Measurements from ENCODE around the gene ACYP2. TPM values are rescaled to one million over a fixed set of nuclear protein-coding genes. Genes with fewer than 3 reads are reported as not detected.
"Not testable (repeated sequence)": the region's sequence is repeated elsewhere in the genome, so short reads cannot be mapped to it uniquely, and the experiment has no call there.

ACYP2 gene
- total RNA-seq, 3 donors from 2014 or later: 19.3 to 39.2 (median 27.8) TPM

GRCh38 chr2:54088719-54089118, 26.7 kb upstream of the ACYP2 start:
- DNase-seq (ENCODE audit: low spot score in 2 of 2): no peak
- Histone ChIP-seq H3K4me1 (no peaks in the 10 kb centered on the region), H3K27ac (no peak overlapping the region), H3K27me3 (no peaks in the 10 kb centered on the region), H3K36me3 (no peaks in the 10 kb centered on the region), H3K9me3 (no peaks in the 10 kb centered on the region), H3K4me3 (no peak overlapping the region)
- TF ChIP-seq POLR2AphosphoS5 (IDR thresholded peaks at IDR 0.05) (no peak), POLR2A (IDR thresholded peaks at IDR 0.05) (no peak)
- TF ChIP-seq, protein P1, sequence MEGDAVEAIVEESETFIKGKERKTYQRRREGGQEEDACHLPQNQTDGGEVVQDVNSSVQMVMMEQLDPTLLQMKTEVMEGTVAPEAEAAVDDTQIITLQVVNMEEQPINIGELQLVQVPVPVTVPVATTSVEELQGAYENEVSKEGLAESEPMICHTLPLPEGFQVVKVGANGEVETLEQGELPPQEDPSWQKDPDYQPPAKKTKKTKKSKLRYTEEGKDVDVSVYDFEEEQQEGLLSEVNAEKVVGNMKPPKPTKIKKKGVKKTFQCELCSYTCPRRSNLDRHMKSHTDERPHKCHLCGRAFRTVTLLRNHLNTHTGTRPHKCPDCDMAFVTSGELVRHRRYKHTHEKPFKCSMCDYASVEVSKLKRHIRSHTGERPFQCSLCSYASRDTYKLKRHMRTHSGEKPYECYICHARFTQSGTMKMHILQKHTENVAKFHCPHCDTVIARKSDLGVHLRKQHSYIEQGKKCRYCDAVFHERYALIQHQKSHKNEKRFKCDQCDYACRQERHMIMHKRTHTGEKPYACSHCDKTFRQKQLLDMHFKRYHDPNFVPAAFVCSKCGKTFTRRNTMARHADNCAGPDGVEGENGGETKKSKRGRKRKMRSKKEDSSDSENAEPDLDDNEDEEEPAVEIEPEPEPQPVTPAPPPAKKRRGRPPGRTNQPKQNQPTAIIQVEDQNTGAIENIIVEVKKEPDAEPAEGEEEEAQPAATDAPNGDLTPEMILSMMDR (IDR thresholded peaks at IDR 0.05): no peak
- intact Hi-C loops (cut with DNase I; ENCODE audit: low total_unique reads): no loop called here

DNA sequence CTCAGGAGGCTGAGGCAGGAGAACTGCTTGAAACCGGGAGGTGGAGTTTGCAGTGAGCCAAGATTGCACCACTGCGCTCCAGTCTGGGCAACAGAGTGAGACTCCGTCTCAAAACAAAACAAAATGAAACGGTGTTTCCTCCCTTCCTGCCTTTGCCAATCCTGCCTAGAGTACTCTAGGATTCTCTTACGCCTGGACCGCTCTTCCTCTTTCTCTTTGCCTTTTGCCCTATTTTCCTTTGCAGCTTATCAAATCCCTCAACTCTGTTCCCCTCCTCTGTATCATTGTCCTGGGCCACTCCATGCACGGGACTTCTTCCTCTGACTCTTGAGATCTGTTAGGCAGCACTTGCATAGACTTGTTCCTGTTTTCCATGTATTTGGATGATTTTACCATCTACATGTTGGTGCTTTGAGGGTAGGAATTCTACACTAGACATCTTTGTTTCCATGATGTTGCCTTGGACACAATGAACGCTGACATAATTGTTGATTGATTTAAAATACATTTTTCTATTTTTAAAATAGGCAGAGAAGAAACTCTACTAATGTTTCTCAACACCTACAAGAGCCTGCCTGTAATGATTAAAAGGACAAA, 24.8 kb upstream of the ACYP2 start:
- Histone ChIP-seq H3K4me1 (no peaks in the 10 kb centered on the region), H3K27me3 (no peaks in the 10 kb centered on the region), H3K36me3 (no peaks in the 10 kb centered on the region), H3K4me3 (no peak overlapping the region), H3K27ac (no peak overlapping the region), H3K9me3 (no peaks in the 10 kb centered on the region)
- TF ChIP-seq, protein P1 (IDR thresholded peaks at IDR 0.05): no peak
- TF ChIP-seq POLR2A (IDR thresholded peaks at IDR 0.05) (no peak), POLR2AphosphoS5 (IDR thresholded peaks at IDR 0.05) (no peak)
- no peak for DNase-seq (ENCODE audit: low spot score in 2 of 2)
- intact Hi-C loops (cut with DNase I; ENCODE audit: low total_unique reads): no loop called here

DNA sequence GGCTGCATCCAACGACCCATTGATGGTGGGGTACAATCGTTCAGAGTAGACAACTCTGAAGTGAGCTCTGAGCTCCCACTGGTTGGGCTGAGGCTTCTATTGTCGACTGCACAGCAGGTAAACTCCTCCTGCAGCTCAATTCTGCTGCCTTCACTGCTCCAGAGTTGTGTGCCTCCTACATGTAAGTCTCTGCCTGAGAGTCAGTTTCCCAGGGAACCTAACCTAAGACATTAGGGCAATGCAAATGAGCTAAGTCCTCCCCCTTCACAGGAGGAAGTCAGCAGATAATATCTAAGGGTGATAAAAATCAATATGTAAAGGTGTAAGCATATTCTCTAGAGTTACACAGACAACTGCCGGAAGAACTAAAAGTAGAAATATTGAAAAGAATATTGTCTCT, 22.5 kb upstream of the ACYP2 start:
- Histone ChIP-seq H3K27me3 (no peaks in the 10 kb centered on the region), H3K9me3 (no peaks in the 10 kb centered on the region), H3K4me3 (no peak overlapping the region), H3K36me3 (no peaks in the 10 kb centered on the region), H3K27ac (no peak overlapping the region), H3K4me1 (no peaks in the 10 kb centered on the region)
- no peak for TF ChIP-seq POLR2AphosphoS5 (IDR thresholded peaks at IDR 0.05)
- TF ChIP-seq POLR2A (IDR thresholded peaks at IDR 0.05): no peak
- TF ChIP-seq, protein P1 (IDR thresholded peaks at IDR 0.05): no peak
- intact Hi-C loops (cut with DNase I; ENCODE audit: low total_unique reads): no loop called here
- no peak for DNase-seq (ENCODE audit: low spot score in 2 of 2)

- intact Hi-C loops (cut with DNase I; ENCODE audit: low total_unique reads); H3K27ac ChIP-seq; H3K27me3 ChIP-seq; H3K4me1 ChIP-seq; H3K9me3 ChIP-seq; H3K36me3 ChIP-seq; H3K4me3 ChIP-seq; DNase-seq (ENCODE audit: low spot score in 2 of 2): not testable (repeated sequence)
Observed at GRCh38 chr2:54095406-54095805, 20.0 kb upstream of the ACYP2 start.

DNA sequence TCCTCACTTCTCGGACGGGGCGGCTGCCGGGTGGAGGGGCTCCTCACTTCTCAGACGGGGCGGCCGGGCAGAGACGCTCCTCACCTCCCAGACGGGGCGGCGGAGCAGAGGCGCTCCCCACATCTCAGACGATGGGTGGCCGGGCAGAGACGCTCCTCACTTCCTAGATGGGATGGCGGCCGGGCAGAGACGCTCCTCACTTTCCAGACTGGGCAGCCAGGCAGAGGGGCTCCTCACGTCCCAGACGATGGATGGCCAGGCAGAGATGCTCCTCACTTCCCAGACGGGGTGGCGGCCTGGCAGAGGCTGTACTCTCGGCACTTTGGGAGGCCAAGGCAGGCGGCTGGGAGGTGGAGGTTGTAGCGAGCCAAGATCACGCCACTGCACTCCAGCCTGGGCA, 19.3 kb upstream of the ACYP2 start:
- H3K27ac ChIP-seq; H3K36me3 ChIP-seq; DNase-seq (ENCODE audit: low spot score in 2 of 2); H3K4me3 ChIP-seq; H3K27me3 ChIP-seq; intact Hi-C loops (cut with DNase I; ENCODE audit: low total_unique reads); H3K9me3 ChIP-seq; H3K4me1 ChIP-seq: not testable (repeated sequence)

DNA sequence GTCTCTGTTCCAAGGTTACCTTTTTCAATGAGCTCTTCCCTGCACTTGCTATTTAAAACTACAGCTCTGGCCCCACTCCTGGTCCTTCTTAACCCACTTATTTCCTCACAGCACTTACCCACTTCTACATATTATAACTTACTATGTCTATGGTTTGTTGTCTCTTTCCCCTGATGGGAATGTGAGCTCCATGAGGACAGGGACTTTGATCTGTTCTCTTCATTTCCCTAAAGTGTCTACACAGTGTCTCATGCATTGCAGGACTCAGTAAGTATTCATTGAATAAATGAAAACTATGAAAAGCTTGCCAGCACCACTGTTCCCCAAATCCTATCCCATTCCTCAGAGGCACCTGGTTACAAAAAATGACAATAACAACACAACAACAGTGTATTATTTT, 18.3 kb upstream of the ACYP2 start:
- intact Hi-C loops (cut with DNase I; ENCODE audit: low total_unique reads): no loop called here
- TF ChIP-seq, protein P1 (IDR thresholded peaks at IDR 0.05): no peak
- TF ChIP-seq POLR2AphosphoS5 (IDR thresholded peaks at IDR 0.05): no peak
- no peak for TF ChIP-seq POLR2A (IDR thresholded peaks at IDR 0.05)
- no peak for DNase-seq (ENCODE audit: low spot score in 2 of 2)
- H3K9me3 ChIP-seq: no peaks in the 10 kb centered on the region
- H3K4me3 ChIP-seq: no peak overlapping the region
- no peaks in the 10 kb centered on the region for H3K27me3 ChIP-seq
- H3K27ac ChIP-seq: no peak overlapping the region
- H3K36me3 ChIP-seq: no peaks in the 10 kb centered on the region
- H3K4me1 ChIP-seq: no peaks in the 10 kb centered on the region
